Metanephros (tissue), 1 donor: ENCODE results near the gene VDAC1. TPM values are rescaled to one million over a fixed set of nuclear protein-coding genes. Genes with fewer than 3 reads are reported as not detected.

Experiments
- total RNA-seq: library from RNA; depleted of rRNA; stranded (reverse); fragments of >200 nt; gene quantifications from one replicate; pipeline ENCODE4 v1.2.3, GENCODE V29; 2014

Gene VDAC1
- 128 TPM for total RNA-seq

GRCh38 chr5:134004626-134005416 lies at the start of gene VDAC1:
TSS of gene VDAC1 (minus strand) at chr5:134004975. CDS start at chr5:133993012, 11,963 bp downstream.

GRCh38 chr5:133968204-133968980 lies 36.4 kb downstream of the VDAC1 start, which contains the start of gene C5orf15:
TSS of gene C5orf15 (minus strand) at chr5:133968625. CDS start at chr5:133968584, 41 bp downstream.

Other genes with a start within 250 kb of the VDAC1 start
- gene C5orf15, start 36.4 kb downstream of the VDAC1 start, total RNA-seq = 81.7 TPM
- 4.7 TPM for gene TCF7, start 109.7 kb upstream of the VDAC1 start, total RNA-seq
- 278 TPM for gene SKP1, start 172.0 kb upstream of the VDAC1 start, total RNA-seq
- 120 TPM for gene PPP2CA, start 221.1 kb upstream of the VDAC1 start, total RNA-seq